ENCODE results near the gene CACNA1C. TPM values are rescaled to one million over a fixed set of nuclear protein-coding genes. Genes with fewer than 3 reads are reported as not detected.

Gene CACNA1C
- total RNA-seq, 2 donors from 2014 or later: 0.86 to 6.3 TPM

DNA sequence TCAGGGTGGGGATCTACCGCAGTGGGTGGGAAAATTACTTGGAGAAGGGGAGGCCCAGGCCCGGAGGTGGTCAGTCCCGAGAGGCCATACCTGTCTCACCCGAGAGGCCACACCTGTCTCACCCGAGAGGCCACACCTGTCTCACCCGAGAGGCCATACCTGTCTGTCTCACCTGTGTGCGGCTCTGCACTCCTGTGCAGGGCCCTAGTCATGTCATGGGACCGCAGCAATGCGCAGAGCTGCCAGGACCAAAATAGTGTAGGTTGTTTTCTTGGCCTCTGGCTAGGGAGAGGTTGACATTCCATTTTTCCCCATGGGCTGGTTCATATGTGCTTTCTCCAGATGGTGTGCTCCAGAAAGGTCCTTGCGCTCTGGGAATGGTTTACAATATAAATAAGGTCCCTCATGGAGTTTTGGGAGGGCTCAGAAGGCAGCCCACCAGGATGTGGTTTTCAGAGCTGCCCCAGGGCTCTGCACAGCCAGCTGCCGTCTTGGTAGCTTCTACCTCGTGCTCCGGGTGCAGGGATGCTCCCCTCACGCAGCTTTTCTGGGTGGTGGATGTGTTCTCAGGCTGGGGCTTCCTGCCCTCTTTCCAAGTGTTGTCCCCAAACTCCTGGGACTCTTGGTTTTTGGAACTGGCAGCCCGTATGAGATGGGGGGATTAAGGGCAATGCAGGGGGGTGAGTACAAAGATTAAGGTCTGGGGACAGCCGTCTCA is 58.2 kb downstream of the CACNA1C start:
- TF ChIP-seq, protein P1, sequence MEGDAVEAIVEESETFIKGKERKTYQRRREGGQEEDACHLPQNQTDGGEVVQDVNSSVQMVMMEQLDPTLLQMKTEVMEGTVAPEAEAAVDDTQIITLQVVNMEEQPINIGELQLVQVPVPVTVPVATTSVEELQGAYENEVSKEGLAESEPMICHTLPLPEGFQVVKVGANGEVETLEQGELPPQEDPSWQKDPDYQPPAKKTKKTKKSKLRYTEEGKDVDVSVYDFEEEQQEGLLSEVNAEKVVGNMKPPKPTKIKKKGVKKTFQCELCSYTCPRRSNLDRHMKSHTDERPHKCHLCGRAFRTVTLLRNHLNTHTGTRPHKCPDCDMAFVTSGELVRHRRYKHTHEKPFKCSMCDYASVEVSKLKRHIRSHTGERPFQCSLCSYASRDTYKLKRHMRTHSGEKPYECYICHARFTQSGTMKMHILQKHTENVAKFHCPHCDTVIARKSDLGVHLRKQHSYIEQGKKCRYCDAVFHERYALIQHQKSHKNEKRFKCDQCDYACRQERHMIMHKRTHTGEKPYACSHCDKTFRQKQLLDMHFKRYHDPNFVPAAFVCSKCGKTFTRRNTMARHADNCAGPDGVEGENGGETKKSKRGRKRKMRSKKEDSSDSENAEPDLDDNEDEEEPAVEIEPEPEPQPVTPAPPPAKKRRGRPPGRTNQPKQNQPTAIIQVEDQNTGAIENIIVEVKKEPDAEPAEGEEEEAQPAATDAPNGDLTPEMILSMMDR (conservative IDR thresholded peaks at IDR 0.05): no peak
- H3K9me3 Mint-ChIP-seq: no peaks in the 10 kb centered on the region
- DNase-seq: no peak
- Histone ChIP-seq H3K4me1 (ENCODE audit: control insufficient read depth, insufficient read depth, low read length) (no peaks in the 10 kb centered on the region), H3K27me3 (ENCODE audit: control insufficient read depth, insufficient read depth, low read length, poor library complexity, severe bottlenecking) (no peaks in the 10 kb centered on the region), H3K36me3 (ENCODE audit: control insufficient read depth, insufficient read depth, low read length) (no peaks in the 10 kb centered on the region), H3K9ac (ENCODE audit: extremely low read depth, low read length, poor library complexity, severe bottlenecking) (no peak overlapping the region), H3K9me3 (ENCODE audit: control insufficient read depth, low read length) (no peaks in the 10 kb centered on the region), H3K4me3 (ENCODE audit: low read length) (no peak overlapping the region), H3K27ac (ENCODE audit: low read depth, low read length) (no peak overlapping the region)
- 90 to 93% methylated on average over 12 to 16 of the region's 16 CpGs for WGBS, 2 experiments (ENCODE audit: insufficient coverage in 1 of 2, insufficient read length in 1 of 2)
- H3K4me3 Mint-ChIP-seq: no peak overlapping the region
- no peaks in the 10 kb centered on the region for H3K36me3 Mint-ChIP-seq (ENCODE audit: low read depth)
- peaks cover 2% of the 10 kb centered on the region for H3K27me3 Mint-ChIP-seq (ENCODE audit: insufficient read depth)
- H3K27ac Mint-ChIP-seq: no peak overlapping the region
- peaks cover 13% of the 10 kb centered on the region for H3K4me1 Mint-ChIP-seq

GRCh38 chr12:2111826-2112225 is 59.0 kb downstream of the CACNA1C start:
- Mint-ChIP-seq H3K27ac (no peak overlapping the region), H3K27me3 (ENCODE audit: insufficient read depth) (peaks cover 2% of the 10 kb centered on the region), H3K36me3 (ENCODE audit: low read depth) (no peaks in the 10 kb centered on the region), H3K4me3 (no peak overlapping the region), H3K9me3 (no peaks in the 10 kb centered on the region), H3K4me1 (peaks cover 13% of the 10 kb centered on the region)
- Histone ChIP-seq H3K4me1 (ENCODE audit: control insufficient read depth, insufficient read depth, low read length) (no peaks in the 10 kb centered on the region), H3K9me3 (ENCODE audit: control insufficient read depth, low read length) (no peaks in the 10 kb centered on the region), H3K27ac (ENCODE audit: low read depth, low read length) (no peak overlapping the region), H3K36me3 (ENCODE audit: control insufficient read depth, insufficient read depth, low read length) (no peaks in the 10 kb centered on the region), H3K9ac (ENCODE audit: extremely low read depth, low read length, poor library complexity, severe bottlenecking) (no peak overlapping the region), H3K4me3 (ENCODE audit: low read length) (no peak overlapping the region), H3K27me3 (ENCODE audit: control insufficient read depth, insufficient read depth, low read length, poor library complexity, severe bottlenecking) (no peaks in the 10 kb centered on the region)
- no peak for DNase-seq
- WGBS, 2 experiments (ENCODE audit: insufficient coverage in 1 of 2, insufficient read length in 1 of 2): 89 to 91% methylated on average over 8 to 13 of the region's 13 CpGs
- TF ChIP-seq, protein P1 (conservative IDR thresholded peaks at IDR 0.05): no peak

DNA sequence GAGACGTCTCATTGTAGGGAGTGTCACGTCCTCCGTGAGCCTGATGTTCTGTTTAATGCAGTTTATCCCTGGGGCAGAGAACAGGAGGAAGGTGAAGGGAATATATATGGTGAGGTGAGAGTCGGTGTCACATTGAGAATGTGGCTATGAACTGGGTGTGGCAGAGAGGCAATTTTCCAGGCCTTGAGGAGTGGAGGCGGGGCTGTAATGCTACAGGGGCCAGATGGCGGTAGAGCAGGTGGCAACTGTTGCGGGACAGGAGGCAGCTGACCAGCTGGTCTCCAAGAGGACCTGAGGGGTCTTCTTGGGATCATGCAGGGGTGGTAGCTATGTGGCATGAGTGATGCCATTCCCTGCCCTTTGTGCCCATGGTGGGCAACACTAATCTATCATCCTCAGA is 59.6 kb downstream of the CACNA1C start:
- H3K27ac ChIP-seq (ENCODE audit: low read depth, low read length): no peak overlapping the region
- no peaks in the 10 kb centered on the region for H3K36me3 ChIP-seq (ENCODE audit: control insufficient read depth, insufficient read depth, low read length)
- no peaks in the 10 kb centered on the region for H3K4me1 ChIP-seq (ENCODE audit: control insufficient read depth, insufficient read depth, low read length)
- 96 to 100% methylated on average over 6 to 7 of the region's 7 CpGs for WGBS, 2 experiments (ENCODE audit: insufficient coverage in 1 of 2, insufficient read length in 1 of 2)
- Mint-ChIP-seq H3K4me1 (peaks cover 13% of the 10 kb centered on the region), H3K27me3 (ENCODE audit: insufficient read depth) (peaks cover 2% of the 10 kb centered on the region), H3K36me3 (ENCODE audit: low read depth) (no peaks in the 10 kb centered on the region), H3K9me3 (no peaks in the 10 kb centered on the region), H3K4me3 (no peak overlapping the region), H3K27ac (no peak overlapping the region)
- TF ChIP-seq, protein P1 (conservative IDR thresholded peaks at IDR 0.05): no peak
- no peaks in the 10 kb centered on the region for H3K27me3 ChIP-seq (ENCODE audit: control insufficient read depth, insufficient read depth, low read length, poor library complexity, severe bottlenecking)
- H3K9me3 ChIP-seq (ENCODE audit: control insufficient read depth, low read length): no peaks in the 10 kb centered on the region
- H3K9ac ChIP-seq (ENCODE audit: extremely low read depth, low read length, poor library complexity, severe bottlenecking): no peak overlapping the region
- H3K4me3 ChIP-seq (ENCODE audit: low read length): no peak overlapping the region
- DNase-seq: no peak

Data from endodermal cell (in vitro differentiated cells).